Fibroblast of skin of abdomen (primary cell): ENCODE data around the gene GTSE1.

Experiments used
- DNase-seq: peaks from one replicate; pipeline ENCODE4 v3.0.0-alpha.2; 2013

Gene GTSE1

GRCh38 chr22:46275455-46276122 lies 21.1 kb upstream of the GTSE1 start:
- DNase-seq = no peak

DNA sequence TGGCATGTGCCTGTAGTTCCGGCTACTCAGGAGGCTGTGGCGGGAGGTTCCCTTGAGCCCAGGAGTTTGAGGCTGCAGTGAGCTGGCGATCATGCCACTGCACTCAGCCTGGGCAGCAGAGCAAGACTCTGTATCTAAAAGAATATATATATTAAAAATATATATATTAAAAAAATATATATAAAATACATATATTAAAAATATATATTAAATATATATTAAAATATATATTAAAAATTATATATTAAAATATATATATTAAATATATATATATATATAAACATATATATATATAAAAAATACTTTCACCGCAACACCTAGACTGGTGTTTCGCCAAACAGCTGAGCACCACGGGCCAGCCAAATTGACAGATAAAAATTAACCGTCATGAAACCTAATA lies 20.1 kb upstream of the GTSE1 start:
- DNase-seq = no peak

DNA sequence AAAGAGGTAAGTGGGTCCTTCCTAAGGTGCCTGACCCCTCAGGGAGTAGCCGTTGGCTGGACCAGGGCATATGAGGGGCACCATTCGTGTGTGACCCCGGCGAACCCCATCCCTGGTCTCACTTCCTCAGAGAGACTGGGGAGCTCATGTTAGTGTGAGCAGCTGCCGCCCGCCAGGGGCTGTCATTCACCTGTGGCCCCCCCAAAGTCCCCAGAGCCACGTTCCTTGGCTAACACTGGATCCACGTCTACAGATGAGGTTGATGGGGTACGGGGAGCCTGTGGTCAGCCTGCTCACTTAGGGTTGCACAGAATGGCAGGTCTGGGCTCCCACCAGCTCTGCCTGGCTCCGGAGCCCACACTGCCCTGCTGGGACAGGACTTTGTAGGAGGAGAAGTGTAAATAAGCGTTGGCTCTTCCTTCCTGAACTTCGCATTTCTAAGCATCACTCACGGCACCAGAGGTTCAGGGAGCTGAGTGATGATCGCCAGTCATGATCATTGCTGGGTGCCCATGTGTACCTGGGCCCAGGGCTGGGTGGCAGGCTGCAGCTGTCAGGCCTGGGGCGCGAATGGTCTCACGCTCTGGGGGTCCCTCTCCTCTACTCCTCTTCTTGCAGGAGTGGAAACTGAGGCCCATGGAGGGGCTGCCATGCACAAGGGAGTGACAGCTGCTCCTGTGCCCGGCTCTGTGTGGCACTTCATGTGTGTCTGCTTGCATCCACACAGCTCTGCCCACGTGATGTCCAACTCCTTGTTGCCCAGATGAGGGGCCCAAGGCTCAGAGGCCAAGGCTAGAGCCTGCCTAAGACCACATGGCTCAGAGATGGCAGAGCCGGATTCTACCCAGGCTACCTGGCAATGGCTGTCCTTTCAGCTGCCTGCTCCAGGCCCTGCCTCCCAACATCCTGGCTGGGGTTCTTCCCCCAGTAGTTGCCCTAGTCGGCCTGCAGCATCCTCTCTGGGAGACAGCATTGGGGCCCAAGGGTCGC lies 17.7 kb upstream of the GTSE1 start:
- no peak for DNase-seq

- no peak for DNase-seq
Observed at GRCh38 chr22:46280063-46280817, 16.4 kb upstream of the GTSE1 start.

- DNase-seq = no peak
Observed at GRCh38 chr22:46280999-46281623, 15.6 kb upstream of the GTSE1 start.

DNA sequence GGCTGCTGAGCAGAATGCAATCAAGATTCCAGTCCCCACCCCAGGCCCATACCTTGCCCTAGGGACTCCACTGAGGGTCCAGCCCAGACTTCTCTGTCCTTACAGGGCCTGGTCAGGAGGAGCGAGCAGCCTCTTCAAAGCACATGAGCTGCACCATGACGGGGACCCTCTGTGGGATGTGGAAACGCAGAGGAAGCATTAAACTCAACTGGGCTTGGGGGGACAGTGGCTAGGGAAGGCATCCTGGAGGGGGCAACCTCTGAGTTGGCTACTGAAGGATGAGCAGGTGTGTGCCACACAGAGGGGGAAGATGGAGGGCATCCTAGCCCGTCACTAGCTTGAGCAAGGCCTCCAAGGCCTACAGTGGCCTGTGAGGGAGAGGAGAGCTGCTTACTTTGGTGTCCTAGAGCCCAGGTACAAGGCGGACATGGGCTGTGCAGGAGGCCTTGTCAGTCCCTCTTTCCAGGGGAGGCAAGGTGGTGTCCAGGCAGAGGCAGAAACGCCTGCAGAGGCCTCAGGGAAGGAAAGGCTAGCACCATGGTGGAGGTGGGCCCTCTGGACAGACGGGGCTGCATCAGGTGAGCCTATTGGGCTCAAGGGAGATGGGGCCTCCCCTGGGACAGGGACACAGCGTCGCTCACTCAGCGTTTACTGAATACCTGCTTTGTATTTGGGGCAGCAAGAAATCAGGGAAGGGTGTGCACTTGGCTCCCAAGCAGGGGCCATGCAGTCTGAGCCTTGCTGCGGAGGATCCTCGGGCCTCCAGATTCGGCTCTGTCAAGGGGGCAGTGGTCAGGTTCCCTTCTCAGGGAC lies 14.6 kb upstream of the GTSE1 start:
- DNase-seq = no peak

DNA sequence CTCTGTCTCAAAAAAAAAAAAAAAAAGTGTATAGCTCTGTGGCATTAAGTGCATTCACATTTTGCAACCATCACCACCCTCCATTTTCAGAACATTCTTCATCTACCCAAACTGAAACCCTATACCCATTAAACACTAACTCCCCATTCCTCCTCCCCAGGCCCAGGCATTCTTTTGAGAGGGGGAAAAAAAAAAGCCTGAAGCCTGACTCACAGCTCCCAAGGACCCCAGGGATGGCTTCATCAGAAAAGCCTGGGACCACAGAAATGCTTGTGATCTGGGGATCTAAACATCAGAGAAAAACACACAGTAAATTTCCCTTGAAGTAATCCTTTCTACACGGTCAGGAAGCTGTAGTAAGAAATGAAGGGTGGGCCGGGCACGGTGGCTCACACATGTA lies 10.7 kb upstream of the GTSE1 start:
- DNase-seq = peak; percentile 54

GRCh38 chr22:46286941-46287872 lies 9.5 kb upstream of the GTSE1 start:
- no peak for DNase-seq

DNA sequence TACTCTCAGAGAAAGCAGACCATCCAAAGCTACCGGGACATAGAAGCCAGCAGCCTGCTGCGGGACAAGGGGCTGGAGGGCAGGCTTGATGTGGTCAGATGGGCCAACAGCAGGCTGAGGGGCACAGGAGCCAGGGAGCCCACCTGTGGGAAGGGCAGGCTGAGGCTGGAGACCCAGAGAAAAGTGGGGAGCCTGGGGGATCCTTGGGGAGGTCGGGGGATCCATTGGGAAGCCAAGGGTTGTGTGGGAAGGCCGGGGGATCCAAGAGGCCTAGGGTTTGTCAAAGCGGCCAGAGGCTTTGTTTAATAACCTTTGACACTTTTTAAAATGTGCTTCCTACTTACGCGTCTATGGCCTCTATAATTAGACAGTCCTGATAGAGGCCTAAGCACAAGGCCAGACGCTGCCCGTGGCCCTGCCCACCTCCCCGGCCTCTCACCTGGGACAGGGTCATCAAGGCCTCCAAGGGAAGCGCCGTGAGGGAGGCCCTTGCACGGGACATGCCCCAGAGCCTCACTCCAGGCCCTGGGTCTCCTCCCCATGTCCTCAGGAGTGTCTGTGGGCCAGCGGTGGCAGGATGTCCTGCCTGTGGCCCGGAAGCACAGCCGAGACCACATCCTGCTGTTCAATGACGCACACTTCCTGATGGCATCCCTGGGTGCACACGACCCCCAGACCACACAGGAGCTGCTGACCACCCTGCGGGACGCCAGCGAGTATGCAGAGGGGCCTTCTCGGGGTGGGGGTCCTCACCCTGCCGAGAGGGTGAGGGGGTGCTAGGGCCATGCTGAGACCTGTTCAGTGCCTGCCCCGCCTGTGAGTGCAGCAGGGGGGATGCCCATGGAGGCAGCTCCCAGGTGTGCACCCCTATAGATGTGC lies 8.6 kb upstream of the GTSE1 start:
- no peak for DNase-seq

DNA sequence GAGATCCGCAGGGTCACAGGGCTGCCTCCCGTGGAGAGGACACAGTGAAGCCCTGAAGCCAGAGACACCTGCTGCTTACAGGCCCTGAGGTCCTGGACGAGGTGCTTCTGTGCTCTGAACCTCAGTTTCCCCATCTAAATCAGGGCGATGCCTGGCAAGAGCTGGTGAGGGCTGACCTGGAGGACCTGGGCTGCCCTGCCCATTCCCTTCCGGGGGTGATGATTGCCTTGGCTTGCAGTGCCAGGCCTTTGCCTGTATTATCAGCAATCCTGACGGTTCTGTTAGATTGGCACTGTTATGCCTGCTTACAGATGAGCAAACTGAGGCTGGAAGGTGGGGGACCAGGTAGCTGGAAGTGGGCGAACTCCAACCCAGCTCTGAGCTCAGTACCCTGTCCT lies 7.8 kb upstream of the GTSE1 start:
- no peak for DNase-seq

DNA sequence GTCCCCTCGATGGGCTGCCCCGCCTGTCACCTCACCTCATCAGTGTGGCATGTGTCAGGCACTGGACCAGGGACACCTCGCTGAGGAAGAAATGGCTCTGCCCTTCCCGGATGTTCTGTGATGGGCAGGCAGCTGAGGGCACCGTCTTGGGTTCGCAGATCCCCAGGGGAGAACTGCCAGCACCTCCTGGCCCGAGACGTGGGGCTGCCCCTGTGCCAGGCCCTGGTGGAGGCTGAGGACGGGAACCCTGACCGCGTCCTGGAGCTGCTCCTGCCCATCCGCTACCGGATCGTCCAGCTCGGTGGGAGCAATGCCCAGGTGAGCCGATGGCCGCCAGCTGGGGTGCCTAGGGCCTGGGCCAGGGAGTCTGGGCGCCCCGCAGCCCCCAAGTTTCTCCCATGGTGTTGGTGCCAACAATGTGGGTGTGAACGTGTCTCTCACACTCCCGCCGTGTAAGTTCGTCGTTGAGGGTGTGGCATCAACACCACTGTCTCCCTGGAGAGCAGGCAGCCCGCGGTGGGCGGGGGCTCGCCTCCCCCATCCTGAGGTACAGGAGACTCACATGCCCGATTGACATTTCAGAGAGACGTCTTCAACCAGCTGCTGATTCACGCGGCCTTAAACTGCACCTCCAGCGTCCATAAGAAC lies 7.3 kb upstream of the GTSE1 start:
- DNase-seq = no peak

DNA sequence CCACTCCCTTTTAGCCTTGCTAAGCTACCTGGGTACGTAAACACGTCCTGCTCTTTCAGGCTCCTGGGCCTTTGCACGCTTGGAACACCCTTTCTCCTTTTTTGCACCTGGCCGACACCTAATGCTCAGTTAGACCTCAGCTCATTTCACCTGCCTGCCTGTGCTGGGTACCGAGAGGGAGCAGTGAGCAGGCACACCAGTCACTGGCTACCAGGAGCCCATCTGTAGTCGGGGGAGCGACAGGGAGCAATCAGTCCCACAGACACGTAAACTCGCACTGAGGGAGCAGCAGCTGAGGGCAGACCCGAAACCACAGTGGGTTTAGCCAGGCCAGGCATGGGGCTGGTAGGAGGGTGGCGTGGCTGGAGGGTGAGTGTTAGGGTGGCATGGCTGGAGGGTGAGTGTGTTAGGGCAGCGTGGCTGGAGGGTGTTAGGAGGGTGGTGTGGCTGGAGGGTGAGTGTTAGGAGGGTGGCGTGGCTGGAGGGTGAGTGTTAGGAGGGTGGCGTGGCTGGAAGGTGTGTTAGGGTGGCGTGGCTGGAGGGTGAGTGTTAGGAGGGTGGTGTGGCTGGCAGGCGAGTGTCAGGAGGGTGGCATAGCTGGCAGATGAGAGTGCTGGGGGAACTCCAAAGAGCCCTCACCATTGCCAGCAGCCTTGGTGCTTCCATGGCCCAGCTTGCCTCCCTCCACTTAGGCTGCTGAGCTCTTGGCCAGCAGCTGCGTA lies 6.4 kb upstream of the GTSE1 start:
- no peak for DNase-seq

DNA sequence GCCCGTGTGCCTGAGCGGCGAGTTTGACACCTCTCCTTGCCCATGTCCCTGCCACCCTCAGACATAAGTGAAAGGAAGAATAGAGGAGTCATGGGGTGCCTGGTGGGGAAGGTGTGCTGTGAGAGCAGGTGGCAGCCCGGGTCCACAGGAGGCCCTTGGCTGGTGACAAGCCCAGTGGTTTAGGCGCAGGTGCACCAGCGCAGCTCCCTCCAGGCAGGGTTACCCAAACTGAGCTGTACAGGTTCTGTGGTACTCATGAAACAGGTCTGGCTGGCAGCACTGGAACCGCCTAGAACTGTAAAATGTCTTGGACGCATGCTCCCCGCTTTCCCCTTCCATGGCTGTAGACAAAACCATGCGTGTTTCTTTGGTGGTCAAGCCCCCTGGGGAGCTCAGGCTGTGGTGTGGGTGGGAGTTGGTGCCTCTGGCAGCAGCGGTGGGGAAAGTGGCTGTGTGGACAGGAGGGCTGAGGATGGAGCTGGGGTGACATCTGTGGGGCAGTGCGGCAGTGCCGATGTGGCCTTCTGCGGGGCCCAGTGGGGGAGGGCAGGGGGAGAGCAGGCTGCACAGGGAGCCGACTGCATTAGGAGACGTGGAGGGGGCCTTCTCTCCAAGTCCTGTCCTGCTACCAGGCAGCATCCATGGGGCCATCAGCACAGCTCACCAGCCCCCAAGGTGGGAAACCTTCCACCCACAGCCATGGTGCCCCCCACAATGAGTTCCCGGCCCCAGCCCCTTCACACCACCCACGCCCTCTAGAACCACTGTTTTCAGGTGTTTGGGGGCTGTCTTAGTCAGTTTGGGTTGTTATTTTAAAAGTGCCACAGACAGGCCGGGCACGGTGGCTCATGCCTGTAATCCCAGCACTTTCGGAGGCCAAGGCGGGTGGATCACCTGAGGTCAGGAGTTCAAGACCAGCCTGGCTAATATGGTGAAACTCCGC lies 5.6 kb upstream of the GTSE1 start:
- no peak for DNase-seq

- no peak for DNase-seq
Observed at GRCh38 chr22:46292173-46292572, 4.5 kb upstream of the GTSE1 start.

DNA sequence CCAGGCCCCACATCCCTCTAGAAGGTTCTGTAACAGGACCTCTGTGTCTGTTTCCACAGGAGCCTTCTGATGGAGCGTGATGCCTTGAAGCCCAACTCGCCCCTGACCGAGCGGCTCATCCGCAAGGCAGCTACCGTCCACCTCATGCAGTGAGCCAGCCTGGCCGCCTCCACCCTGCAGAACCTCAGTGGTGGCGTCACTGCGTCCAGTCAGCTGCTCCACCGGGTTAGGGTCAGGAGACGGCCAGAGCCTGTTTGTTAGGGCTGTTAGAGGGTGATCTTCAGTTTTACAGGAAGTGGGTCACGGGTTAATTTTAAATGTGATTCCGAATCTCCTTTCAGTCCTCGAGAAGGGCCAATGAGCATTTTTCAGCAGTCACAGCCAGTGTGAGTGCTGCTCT lies 3.9 kb upstream of the GTSE1 start:
- no peak for DNase-seq

DNA sequence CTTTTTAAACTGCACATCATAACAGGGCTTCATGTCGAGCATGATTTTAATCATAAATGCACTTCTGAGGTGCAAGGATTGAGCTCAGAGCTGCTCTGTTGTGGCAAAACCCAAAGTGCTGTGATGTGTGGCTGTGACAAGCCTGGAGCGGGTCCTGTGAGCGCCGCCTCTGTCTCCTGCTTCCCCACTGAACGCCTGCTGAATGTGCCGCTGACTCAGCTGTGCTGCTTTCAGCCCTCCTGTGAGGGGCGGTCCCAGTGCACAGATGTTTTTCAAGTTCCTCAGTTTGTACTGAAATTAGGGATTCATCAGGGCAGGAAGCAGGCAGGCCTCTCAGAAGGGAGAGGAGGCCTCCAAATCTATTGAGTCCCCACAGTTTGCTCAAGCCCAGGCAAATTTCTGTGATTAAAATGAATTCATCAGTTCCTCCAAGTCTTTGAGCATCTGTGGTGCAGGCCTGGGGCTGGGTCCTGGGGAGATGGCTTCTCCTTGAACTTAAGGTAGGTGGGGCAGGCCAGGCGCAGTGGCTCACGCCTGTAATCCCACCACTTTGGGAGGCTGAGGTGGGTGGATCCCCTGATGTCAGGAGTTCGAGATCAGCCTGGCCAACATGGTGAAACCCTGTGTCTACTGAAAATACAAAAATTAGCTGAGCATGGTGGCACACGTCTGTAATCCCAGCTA lies 3.0 kb upstream of the GTSE1 start:
- peak; percentile 78 for DNase-seq

DNA sequence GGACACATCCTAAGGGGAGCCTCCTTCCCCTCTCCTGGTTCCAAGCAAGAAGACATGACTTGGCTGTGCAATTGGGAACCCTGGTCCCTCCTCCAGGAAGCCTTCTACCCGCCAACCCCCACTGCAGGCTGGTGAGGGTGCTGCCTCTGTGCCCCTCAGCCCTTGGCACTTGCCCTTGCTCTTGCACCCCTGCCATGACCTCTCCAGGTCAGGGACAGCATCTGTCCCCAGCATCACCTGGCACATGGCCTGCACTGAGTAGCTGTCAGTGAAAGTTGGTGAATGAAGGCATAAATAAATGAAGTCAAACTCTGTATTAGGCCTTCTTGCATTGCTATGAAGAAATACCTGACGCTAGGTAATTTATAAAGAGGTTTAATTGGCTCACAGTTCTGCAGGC lies 1.9 kb upstream of the GTSE1 start:
- DNase-seq = no peak
